ENCODE data around the gene INS.
"Not testable (repeated sequence)": the region's sequence is repeated elsewhere in the genome, so short reads cannot be mapped to it uniquely, and the experiment has no call there.

INS gene

GRCh38 chr11:2124736-2125484 is 36.1 kb downstream of the INS start:
- H3K36me3 ChIP-seq (ENCODE audit: insufficient read depth, low read length); H3K4me1 ChIP-seq (ENCODE audit: insufficient read depth, low read length): not testable (repeated sequence)

GRCh38 chr11:2123628-2123960 is 37.4 kb downstream of the INS start:
- no peaks in the 10 kb centered on the region for H3K36me3 ChIP-seq (ENCODE audit: insufficient read depth, low read length)
- no peaks in the 10 kb centered on the region for H3K4me1 ChIP-seq (ENCODE audit: insufficient read depth, low read length)
- H3K9me3 ChIP-seq (ENCODE audit: control insufficient read depth, insufficient read depth, low read length), result no peaks in the 10 kb centered on the region
- no peak overlapping the region for H3K9ac ChIP-seq (ENCODE audit: low read depth, low read length)

More at GRCh38 chr11:2124736-2125484, 36.1 kb downstream of the INS start:
- H3K9me3 ChIP-seq (ENCODE audit: control insufficient read depth, insufficient read depth, low read length); H3K9ac ChIP-seq (ENCODE audit: low read depth, low read length): not testable (repeated sequence)

- Histone ChIP-seq H3K9ac (ENCODE audit: low read depth, low read length) (no peak overlapping the region), H3K36me3 (ENCODE audit: insufficient read depth, low read length) (no peaks in the 10 kb centered on the region), H3K9me3 (ENCODE audit: control insufficient read depth, insufficient read depth, low read length) (no peaks in the 10 kb centered on the region; the same call in 1 of the 2 replicates), H3K4me1 (ENCODE audit: insufficient read depth, low read length) (no peaks in the 10 kb centered on the region)
These were observed 37.9 kb downstream of the INS start for GRCh38 chr11:2122907-2123627.

- Histone ChIP-seq H3K4me1 (ENCODE audit: insufficient read depth, low read length) (no peaks in the 10 kb centered on the region), H3K9me3 (ENCODE audit: control insufficient read depth, insufficient read depth, low read length) (no peaks in the 10 kb centered on the region; the same call in 1 of the 2 replicates), H3K36me3 (ENCODE audit: insufficient read depth, low read length) (no peaks in the 10 kb centered on the region), H3K9ac (ENCODE audit: low read depth, low read length) (no peak overlapping the region)
These were observed 38.6 kb downstream of the INS start for GRCh38 chr11:2122222-2122906.

- Histone ChIP-seq H3K9me3 (ENCODE audit: control insufficient read depth, insufficient read depth, low read length) (peaks cover 2% of the 10 kb centered on the region; the same call in 1 of the 2 replicates), H3K9ac (ENCODE audit: low read depth, low read length) (no peak overlapping the region), H3K4me1 (ENCODE audit: insufficient read depth, low read length) (no peaks in the 10 kb centered on the region), H3K36me3 (ENCODE audit: insufficient read depth, low read length) (no peaks in the 10 kb centered on the region)
These were observed 39.5 kb downstream of the INS start for GRCh38 chr11:2121227-2122130.

DNA sequence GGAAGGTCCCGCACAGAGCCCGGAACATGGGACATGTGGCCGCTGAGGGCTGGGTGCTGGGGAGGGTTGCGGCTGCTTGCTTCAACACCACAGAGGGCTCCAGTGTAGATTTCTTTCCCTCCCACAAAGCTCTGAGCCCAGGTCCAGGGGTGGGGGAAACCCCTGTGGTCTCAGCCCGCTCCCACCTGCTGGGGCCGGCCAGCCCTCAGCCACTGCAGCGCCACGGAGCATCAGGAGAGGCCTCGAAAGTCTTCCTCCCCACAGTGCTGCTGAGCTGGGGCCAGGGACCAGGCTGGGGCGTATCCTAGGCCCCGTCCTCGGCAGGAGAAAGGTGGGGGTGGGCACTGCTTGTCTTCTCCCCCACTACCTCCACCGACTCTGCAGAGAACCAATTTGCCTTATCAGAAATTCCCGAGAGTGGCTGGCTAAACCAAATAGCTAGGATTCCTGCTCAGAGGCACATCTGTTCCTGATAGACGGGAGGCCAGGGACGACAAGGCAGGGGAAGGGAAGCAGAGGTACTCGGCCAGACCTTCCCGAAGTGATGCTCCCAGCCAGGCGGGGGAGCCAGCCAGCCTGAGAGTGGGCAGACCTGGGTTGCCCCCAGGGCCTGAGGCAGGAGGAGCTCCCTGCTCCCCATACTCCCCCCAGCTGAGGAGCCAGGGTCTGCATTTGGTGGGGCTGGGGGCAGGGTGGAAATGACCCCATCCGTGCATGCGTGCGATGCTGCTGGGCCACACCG is 40.5 kb downstream of the INS start:
- no peaks in the 10 kb centered on the region for H3K4me1 ChIP-seq (ENCODE audit: insufficient read depth, low read length)
- H3K9ac ChIP-seq (ENCODE audit: low read depth, low read length), result no peak overlapping the region
- H3K9me3 ChIP-seq (ENCODE audit: control insufficient read depth, insufficient read depth, low read length), result peaks cover 4% of the 10 kb centered on the region; the same call in 1 of the 2 replicates
- no peaks in the 10 kb centered on the region for H3K36me3 ChIP-seq (ENCODE audit: insufficient read depth, low read length)

DNA sequence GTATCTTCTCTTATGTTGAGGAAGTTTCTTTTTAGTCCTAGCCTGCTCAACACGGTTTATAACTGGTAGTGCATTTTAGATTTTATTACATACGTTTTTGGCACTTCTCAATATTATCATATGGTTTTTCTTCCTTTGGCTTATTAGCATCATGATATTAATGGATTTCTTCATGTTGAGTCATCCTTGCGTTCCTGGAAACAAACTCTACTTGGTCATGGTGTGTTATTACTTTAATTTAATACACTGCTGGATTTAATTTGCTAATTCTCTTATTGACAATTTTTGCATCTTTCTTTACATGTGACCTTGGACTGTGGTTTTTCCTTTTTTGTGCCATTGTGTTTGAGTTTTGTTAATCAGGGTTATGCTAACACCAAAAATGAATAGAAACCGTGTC is 42.3 kb downstream of the INS start:
- Histone ChIP-seq H3K36me3 (ENCODE audit: insufficient read depth, low read length) (no peaks in the 10 kb centered on the region), H3K9me3 (ENCODE audit: control insufficient read depth, insufficient read depth, low read length) (peaks cover 4% of the 10 kb centered on the region; the same call in 1 of the 2 replicates), H3K4me1 (ENCODE audit: insufficient read depth, low read length) (no peaks in the 10 kb centered on the region), H3K9ac (ENCODE audit: low read depth, low read length) (no peak overlapping the region)

- peaks cover 4% of the 10 kb centered on the region; the same call in 1 of the 2 replicates for H3K9me3 ChIP-seq (ENCODE audit: control insufficient read depth, insufficient read depth, low read length)
- H3K9ac ChIP-seq (ENCODE audit: low read depth, low read length), result no peak overlapping the region
- H3K36me3 ChIP-seq (ENCODE audit: insufficient read depth, low read length), result no peaks in the 10 kb centered on the region
- H3K4me1 ChIP-seq (ENCODE audit: insufficient read depth, low read length), result no peaks in the 10 kb centered on the region
These were observed 44.3 kb downstream of the INS start for GRCh38 chr11:2116680-2117079.

- Histone ChIP-seq H3K9me3 (ENCODE audit: control insufficient read depth, insufficient read depth, low read length) (peaks cover 4% of the 10 kb centered on the region; the same call in 1 of the 2 replicates), H3K4me1 (ENCODE audit: insufficient read depth, low read length) (no peaks in the 10 kb centered on the region), H3K36me3 (ENCODE audit: insufficient read depth, low read length) (no peaks in the 10 kb centered on the region), H3K9ac (ENCODE audit: low read depth, low read length) (no peak overlapping the region)
These were observed 45.7 kb downstream of the INS start for GRCh38 chr11:2115308-2115707.

GRCh38 chr11:2114430-2115241 is 46.4 kb downstream of the INS start:
- no peaks in the 10 kb centered on the region for H3K4me1 ChIP-seq (ENCODE audit: insufficient read depth, low read length)
- no peaks in the 10 kb centered on the region for H3K36me3 ChIP-seq (ENCODE audit: insufficient read depth, low read length)
- peaks cover 4% of the 10 kb centered on the region; the same call in 1 of the 2 replicates for H3K9me3 ChIP-seq (ENCODE audit: control insufficient read depth, insufficient read depth, low read length)
- H3K9ac ChIP-seq (ENCODE audit: low read depth, low read length), result no peak overlapping the region

GRCh38 chr11:2113776-2114175 is 47.2 kb downstream of the INS start:
- Histone ChIP-seq H3K36me3 (ENCODE audit: insufficient read depth, low read length) (no peaks in the 10 kb centered on the region), H3K9ac (ENCODE audit: low read depth, low read length) (no peak overlapping the region), H3K9me3 (ENCODE audit: control insufficient read depth, insufficient read depth, low read length) (peaks cover 4% of the 10 kb centered on the region; the same call in 1 of the 2 replicates), H3K4me1 (ENCODE audit: insufficient read depth, low read length) (no peaks in the 10 kb centered on the region)

GRCh38 chr11:2110521-2110920 is 50.5 kb downstream of the INS start:
- H3K4me1 ChIP-seq (ENCODE audit: insufficient read depth, low read length), result no peaks in the 10 kb centered on the region
- no peaks in the 10 kb centered on the region for H3K36me3 ChIP-seq (ENCODE audit: insufficient read depth, low read length)
- H3K9me3 ChIP-seq (ENCODE audit: control insufficient read depth, insufficient read depth, low read length), result no peaks in the 10 kb centered on the region
- H3K9ac ChIP-seq (ENCODE audit: low read depth, low read length), result no peak overlapping the region

Measured in ES-I3 (cell line).